Germinal center (tissue), 1 donor: Measurements from ENCODE around the gene HSPBAP1.

Source experiments
- DNase-seq: peaks from one replicate; pipeline ENCODE4 v3.0.0; 2012; ENCODE audit warnings: mixed read lengths, low spot score

The HSPBAP1 gene, protein sequence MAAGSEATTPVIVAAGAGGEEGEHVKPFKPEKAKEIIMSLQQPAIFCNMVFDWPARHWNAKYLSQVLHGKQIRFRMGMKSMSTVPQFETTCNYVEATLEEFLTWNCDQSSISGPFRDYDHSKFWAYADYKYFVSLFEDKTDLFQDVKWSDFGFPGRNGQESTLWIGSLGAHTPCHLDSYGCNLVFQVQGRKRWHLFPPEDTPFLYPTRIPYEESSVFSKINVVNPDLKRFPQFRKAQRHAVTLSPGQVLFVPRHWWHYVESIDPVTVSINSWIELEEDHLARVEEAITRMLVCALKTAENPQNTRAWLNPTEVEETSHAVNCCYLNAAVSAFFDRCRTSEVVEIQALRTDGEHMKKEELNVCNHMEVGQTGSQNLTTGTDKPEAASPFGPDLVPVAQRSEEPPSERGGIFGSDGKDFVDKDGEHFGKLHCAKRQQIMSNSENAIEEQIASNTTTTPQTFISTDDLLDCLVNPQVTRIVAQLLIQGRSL

DNA sequence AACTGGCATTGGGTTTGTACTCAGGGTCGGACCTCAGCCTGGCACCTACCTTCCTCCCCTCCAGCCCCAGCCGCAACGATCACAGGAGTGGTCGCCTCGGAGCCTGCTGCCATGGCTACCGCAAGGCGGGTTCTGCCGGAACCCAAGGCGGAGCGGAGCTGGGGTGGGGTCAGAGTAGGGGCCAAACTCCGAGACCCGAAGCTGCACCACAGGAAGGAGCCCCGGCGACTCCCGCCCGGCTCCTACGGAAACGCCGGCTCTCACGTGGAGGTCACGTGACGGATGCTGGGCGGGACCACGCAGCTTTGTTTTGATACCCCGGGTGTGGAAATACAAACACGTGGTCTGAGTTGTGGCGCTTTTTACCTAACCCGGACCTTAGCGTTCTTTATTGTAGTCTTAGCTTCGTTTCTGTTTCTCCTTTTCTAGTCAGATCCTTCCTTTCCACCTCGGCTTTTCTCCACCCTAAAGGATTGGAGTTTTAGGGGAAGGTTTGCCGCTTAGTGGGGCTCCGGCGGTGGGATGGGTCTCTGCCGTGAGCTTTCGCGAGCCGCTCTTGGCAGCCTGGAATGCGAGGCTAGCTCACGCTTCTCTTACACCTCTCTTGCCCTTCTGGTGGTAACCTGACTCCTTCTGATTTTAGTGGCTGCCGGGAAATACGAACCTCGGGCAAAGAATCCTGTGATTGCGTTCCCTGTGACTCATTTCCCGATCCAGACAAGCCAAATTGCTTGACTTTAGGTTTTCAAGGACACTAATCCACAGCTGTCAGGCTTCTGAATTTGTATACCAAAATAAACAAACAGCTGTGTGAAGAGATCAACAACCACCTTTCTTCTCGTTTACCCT is at the start of gene HSPBAP1:
Gene HSPBAP1, minus strand, starts transcription at position 264 of the 849 bp plus-strand sequence. Its CDS starts 151 bp downstream, at position 113.
- peak; percentile 92 for DNase-seq

DNA sequence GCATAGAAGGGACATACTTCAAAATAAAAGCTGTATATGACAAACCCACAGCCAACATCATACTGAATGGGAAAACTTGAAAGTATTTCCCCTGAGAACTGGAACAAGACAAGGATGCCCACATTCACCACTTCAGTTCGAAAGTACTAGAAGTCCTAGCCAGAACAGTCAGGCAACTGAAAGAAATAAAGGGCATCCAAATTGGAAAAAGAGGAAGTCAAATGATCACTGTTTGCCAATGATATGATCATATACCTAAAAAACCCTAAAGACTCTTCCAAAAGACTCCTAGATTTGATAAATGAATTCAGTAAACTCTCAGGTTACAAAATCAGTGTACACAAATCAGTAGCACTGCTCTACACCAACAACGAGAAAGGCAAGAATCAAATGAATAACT is 42.0 kb upstream of the HSPBAP1 start:
- DNase-seq = no peak

DNA sequence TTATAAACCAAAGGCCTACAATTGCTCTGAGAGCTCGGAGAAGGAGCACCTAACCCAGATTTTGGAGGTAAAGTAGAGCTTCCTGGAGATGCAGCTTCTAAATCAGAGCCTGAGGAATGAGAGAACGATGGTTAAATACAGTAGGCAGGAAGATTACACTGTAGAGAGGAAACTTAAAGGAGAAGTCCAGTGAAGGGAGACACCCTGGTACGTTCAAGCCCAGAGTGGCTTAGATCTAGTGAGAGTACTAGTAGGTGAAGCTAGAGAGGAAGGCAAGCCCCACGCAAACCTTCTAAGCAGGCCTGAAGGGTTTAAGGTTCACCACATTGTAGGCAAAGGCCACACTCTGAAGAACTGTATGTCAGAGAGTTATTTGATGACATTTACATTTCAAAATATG is 34.6 kb upstream of the HSPBAP1 start:
- DNase-seq = no peak

DNA sequence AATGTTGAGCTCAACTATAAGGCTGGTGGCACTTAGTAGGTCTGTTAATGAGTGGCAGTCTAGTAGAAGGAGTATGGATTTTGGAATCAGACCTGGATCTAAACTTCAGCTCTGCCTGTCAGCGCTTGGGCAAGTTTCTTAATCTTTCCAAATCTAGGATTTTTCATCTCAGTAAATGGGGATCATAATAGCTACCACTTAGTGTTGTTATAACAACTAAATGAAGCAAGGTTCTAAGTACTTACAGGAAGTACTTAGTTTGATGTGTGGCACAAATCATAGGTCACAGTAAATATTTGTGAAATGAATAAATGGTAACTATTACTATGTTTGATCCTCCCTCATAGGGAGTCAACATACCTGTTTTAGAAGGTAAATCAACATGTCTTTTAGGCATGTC is 32.6 kb upstream of the HSPBAP1 start:
- no peak for DNase-seq

DNA sequence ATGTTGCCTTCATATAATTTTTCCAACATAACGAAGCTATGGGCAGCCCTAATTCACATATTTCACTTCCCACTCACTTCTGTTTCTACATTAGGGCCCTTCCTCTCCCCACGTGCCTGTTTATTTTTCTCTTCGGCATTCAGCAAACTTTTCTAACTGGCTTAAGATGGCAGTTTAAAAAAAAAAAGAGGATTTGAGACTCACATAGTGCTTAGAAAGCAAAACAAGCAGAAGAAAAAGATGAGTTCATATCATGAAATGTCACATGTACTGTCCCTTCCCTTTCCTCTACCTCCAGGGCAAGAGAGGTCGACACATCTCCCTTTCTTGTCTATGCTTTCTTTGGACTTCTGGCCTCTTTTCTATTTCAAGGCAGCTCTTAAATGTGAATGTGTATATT is 31.8 kb upstream of the HSPBAP1 start:
- no peak for DNase-seq

DNA sequence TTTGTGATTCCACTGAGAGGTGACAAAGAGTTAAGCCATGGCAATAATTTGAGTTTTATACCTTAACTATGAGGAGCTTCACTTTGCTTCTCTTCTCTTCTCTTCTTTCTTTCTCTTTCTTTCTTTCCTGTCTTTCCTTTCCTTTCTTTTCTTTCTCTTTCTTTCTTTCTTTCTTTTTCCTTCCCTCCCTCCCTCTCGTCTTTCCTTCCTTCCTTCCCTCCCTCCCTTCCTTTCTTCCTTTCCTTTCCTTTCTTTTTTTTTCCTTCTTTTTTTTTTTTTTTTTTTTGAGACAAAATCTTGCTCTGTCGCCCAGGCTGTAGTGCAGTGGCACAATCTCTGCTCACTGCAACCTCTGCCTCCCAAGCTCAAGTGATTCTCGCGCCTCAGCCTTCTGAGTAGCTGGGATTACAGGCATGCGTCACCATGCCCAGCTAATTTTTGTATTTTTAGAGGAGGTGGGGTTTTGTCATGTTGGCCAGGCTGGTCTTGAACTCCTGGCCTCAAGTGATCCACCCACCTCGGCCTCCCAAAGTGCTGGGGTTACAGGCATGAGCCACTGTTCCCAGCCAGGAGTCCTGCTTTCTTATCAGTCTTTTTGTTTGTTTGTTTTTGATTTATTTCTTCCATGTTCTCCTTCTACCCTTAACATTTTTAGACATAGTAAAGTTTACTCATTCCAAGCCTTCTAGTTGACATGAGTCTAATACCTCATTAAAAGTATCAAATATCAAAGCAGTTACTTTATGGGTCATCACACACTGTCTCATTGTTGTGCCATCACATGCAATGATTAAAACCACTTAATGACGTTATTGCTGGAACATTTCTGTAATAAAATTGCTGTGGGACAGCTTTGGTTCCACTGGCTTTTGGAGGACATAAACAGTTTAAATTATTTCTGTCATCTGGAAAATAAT is 31.1 kb upstream of the HSPBAP1 start:
- DNase-seq = no peak

DNA sequence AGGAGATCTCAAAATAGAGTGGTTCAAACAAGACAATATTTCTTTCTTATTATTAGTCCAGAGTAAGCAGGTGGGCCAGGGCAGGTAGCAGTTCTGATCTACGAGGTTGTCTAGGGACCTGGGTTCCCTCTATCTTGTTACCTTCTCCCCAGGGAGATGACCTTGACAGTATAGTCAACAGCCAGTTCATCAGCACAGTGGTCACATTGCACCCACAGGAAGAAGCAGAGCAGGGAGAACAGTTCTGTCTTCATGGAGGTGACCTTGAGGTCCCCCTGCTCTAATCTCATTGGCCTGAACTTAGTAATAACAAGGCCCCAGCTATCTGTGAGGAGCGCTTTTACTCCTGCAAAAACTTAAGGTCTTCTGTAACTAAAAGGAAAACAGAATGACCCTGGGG is 23.0 kb upstream of the HSPBAP1 start:
- DNase-seq = no peak

DNA sequence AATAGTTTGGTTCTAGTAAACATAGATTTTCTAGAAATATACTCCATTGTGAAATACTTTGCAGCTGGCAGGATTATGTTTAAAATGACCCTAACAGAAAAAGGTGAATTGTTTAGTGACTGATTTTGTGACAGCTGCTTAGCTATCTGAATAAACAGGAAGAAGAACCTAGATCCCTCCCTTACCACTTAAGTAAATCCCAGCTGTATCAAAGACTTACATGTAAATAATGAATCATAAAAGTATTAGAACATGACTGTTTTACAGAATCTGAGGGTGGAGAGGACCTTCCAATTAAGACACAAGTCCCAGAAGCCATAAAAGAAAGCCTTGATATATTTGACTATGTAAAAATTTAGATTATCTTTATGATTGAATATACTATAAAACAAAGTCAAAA is 17.1 kb upstream of the HSPBAP1 start:
- no peak for DNase-seq

DNA sequence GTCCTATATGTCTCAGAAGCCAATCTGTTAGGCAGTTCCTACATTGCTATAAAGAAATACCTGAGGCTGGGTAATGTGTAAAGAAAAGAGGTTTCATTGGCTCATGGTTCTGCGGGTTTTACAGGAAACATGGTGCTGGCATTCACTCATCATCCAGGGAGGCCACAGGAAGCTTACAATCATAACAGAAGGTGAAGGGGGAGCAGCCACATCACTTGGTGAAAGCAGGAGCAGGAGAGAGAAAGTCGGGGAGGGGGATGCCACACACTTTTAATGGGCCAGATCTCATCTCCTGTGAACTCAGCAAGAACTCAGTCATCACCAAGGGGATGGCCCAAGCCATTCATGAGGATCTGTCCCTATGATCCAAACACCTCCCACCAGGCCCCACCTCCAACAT is 10.3 kb upstream of the HSPBAP1 start:
- DNase-seq = no peak

DNA sequence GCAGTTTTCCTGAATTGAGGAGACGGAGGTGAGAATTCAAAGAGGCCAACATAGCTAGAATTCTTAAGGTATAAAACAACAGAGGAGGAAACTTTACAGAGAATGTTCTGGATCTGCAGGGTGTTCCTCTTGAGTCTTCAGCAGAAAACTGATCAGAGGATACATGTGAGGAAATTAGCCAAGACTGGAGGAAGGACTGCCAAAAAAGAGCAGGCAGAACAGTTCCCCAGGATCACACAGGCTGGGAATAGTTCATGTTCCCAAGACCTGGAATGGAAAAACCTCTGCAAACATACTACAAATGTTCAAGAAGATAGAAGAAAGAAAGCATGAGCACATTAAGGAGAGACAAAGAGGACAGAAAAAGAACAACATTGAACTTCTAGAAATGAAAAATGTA is 8.7 kb upstream of the HSPBAP1 start:
- no peak for DNase-seq

DNA sequence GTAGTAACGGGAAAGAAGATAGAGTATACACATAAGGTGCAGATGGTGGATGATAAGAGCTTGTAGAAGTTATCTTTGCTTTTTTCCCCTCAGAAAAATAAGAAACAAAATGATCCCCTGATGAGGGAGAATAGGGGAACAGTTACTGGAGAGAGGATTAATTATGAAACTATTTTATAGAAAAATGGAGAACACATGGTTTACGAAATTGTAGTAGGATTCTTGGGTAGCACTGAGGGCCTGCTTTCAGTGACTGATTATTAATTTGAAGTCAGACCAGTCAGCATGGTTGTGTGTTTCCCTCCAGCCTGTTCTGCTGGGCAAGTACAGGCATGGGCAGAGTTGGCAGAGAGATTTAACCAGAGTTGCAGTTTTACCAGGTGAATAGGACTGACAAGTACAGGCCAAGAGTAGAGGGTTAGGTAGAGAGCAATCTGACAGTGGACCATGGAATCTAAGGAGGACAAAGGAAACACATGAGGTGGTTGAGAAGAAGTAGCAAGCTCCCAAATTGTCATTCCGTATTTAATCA is 7.1 kb upstream of the HSPBAP1 start:
- DNase-seq = no peak

DNA sequence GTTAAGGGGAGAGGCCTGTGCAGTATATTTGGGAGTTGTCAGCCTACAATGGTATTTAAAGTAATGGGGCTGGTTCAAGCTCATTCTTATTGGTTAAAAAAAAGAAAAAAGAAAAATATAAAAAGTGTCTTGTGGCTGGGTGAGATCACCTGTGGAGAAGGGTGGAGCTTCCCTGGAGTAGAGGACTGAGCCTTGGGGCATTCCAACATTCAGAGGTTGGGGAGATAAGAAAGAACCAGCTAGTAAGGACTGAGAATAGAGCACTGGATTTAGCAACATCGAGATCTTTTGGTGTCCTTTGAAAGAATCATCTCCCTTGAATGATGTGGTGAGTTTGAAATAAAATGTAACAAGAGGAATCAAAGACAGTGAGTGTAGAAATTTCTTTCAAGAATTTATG is 6.4 kb upstream of the HSPBAP1 start:
- no peak for DNase-seq

DNA sequence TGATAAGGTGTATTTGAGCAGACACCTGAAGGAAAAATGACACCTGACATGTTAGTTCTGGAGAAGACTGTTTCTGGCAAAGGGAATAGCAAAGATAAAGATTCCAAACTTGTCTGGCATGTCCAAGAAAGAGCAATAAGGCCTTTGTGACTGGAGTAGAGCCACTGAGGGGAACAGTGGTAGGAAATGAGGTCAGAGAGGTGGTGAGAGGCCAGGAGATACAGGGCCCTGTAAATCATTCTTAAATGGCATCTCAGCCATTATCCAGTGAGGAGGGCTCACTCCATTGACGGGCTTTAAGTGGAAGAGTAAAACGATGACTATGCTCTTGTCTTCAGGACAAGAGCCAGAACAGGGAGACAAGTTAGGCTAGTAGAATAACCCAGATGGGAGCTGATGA is 5.7 kb upstream of the HSPBAP1 start:
- no peak for DNase-seq

DNA sequence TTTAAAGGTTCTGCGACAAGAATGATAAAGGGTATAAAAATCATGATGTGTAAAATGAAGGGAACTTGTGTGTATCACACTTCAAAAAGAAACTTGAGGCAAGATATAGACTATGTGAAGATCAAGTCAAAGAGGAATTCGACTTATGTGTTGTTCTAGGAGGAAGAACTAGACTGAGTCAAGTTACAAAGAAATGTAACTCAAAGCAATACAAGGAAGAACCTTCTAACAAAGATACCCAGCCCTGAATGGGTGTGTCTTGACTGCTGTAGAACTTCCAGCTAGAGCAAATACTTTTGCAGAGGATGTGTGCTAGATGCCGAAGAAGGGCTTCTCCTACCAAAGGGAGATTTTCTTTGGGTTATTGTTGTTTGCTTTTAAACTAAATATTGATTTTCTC is 3.7 kb upstream of the HSPBAP1 start:
- no peak for DNase-seq

DNA sequence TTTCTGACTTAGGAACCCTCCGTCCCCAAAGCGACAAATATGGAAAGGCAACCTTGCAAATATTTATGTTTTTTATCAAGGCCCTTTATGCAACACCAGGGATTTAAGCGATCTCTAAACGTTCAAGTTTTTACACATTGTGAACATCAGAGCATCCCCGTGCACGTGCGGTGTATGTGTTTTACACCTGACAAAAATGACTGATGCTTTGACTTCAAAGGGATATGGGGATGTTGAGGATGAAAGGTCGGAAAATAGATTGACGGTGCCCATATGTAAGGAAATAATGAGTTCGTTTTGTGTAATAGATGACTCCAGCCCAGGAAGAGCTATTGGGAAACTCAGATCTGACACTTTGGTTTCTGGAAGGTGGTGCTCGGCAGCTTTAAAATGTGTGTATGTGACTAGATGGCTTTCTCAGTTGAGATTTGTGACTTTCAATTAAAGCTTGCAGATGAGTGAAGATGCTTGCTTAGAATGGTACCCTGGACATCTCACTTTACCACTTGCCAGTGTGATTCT is 2.1 kb upstream of the HSPBAP1 start:
- DNase-seq = no peak

DNA sequence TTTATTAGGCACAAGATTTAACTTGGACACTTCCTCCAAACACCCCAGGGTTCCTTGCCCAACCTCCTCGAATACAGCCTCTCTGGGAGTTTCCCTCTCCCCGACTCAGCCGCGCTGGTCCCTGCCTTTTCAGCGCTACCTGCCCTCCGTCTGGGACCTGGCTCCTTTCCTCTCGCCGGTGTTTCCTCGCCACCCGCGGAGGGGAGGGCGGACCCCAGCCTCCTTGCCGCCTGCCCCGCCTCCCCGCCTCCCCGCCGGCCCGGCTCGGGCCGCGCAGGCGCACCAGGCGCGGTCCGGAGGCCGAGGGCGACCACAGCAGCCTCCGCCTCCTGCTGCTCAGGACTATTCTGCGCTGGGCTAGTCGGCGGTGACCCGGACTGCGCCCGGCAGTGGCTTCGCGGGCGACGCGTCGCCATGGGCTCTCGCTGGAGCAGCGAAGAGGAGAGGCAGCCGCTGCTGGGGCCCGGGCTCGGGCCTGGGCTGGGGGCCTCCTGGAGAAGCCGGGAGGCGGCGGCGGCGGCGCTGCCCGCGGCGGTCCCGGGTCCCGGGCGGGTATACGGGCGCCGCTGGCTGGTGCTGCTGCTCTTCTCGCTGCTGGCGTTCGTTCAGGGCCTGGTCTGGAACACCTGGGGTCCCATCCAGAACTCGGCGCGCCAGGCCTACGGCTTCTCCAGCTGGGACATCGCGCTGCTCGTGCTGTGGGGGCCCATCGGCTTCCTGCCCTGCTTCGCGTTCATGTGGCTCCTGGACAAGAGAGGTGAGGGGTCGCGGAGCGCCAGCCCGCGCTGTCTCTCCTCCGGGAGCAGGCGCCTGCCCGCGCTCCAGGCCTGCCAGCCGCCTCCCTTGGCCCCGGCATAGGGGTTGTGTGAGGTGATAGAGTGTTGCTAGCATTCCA is 1.4 kb upstream of the HSPBAP1 start, which contains the start of gene SLC49A4:
Gene SLC49A4, plus strand, starts transcription at position 291 of the 895 bp plus-strand sequence. Its CDS starts 124 bp downstream, at position 415.
- peak; percentile 90 for DNase-seq

DNA sequence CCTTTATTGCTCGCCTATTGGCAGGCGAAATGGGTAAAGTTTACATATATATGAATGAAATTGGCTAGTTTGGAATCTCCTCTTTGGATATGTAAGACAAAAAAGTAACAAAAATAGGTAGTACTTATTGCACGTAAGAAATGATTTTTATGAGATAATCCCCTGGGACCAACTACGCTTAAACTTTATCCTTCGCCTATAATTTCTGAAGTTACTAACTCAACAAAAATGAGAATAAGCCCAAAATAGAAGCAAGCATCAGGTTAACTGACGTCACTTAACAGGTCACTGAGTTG is 800 bp upstream of the HSPBAP1 start:
- no peak for DNase-seq

DNA sequence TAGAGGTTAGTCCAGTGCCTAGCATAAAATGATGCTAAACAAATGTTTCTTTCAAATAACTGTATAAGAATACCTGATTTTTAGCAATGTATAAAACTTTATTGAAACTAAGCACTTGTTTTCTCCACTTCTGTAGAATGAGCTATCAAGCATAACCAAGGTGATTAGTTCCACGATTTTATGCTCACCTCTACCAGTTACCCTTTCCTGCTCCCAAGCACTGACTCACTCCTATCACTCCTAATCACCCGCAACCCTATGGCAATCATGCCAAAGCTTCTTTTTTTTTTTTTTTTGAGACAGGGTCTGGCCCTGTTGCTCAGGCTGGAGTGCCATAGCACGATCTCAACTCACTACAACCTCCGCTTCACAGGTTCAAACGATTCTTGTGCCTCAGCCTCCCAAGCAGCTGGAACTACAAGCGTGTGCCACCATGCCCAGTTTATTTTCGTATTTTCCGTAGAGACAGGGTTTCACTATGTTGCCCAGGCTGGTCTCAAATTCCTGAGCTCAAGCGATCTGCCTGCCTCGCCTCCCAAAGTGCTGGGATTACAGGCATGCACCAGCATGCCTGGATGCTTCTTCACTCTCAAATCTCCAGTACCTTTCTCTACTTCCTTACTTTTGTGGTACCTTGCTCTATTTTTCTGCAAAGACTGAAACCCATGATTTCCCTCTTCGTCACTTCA is 3.9 kb downstream of the HSPBAP1 start:
- DNase-seq = no peak

DNA sequence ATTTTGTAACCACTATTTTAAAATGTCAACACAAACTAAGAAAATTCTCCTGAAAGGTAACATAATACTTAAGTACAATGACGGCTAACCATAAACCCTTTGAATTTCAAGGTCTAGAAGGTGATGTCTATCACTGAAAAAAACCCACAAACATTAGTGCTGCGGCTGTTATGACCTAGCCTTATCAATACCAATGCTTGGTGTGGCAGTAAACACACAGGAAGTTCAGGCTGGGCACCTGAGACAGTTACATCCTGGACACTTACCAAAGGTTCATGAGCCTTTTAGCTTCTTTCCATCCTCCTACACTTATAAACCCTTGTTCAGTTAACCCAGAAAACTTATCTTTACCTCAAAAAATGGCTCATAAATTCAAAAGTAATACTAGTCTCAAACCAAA is 5.8 kb downstream of the HSPBAP1 start:
- DNase-seq = no peak

DNA sequence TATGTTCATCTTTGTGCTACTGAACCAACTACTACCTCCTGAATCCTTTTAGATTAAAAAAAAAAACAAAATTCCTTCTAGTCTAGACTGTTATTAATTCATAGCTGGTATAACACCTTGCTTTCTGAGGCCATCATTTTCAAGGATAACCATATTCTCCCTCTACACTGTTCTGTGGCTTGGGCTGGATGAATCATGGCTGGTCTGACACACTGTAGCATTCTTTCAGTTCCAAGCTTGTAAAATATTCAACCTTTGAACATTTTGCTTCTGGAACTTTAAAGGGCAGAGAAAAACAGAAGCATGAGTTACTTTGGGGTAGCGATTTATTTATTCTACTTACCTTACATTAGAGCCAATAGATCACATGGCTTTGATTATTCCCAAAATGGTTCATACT is 7.6 kb downstream of the HSPBAP1 start:
- DNase-seq = no peak
